ENCODE results near the gene KDM4B.

- no peak for TF ChIP-seq CTCF (IDR thresholded peaks at IDR 0.05)
- TF ChIP-seq POLR2AphosphoS5 (IDR thresholded peaks at IDR 0.05) = no peak
- no peak for TF ChIP-seq POLR2A (IDR thresholded peaks at IDR 0.05)
- TF ChIP-seq EP300 (IDR thresholded peaks at IDR 0.05; ENCODE audit: low read depth) = no peak
Observed at GRCh38 chr19:5018224-5019015, 49.5 kb downstream of the KDM4B start.

Measured in transverse colon (tissue), 4 donors.